ENCODE results near the gene ESR2.
A peak's percentile ranks its signal among the peaks of the same experiment; 100 is the strongest.
"Not testable (repeated sequence)": the region's sequence is repeated elsewhere in the genome, so short reads cannot be mapped to it uniquely, and the experiment has no call there.

The ESR2 gene

DNA sequence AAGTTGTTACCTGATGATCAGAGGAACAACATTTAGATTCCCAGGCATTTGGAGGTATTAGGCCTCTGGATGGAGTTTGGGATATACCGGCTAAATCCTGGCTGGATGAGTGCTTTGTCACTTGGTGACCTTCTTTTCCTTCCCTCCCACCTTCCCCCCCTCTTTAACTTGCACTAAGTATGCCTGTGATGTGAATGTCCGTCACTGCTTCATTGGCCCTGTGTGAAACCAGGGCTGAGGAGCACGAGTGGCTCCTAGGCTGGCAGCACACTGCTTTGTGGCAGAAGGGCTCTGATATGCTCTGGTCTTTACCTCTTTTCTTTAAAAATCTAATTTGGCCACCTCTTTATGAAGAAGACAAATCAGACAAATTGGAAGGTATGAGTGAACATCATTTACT is 95.7 kb downstream of the ESR2 start:
- no peak for DNase-seq (ENCODE audit: low read depth in 1 of 2, low spot score in 1 of 2)

- DNase-seq (ENCODE audit: low read depth in 1 of 2, low spot score in 1 of 2) = no peak
These were observed 96.2 kb downstream of the ESR2 start for GRCh38 chr14:64197996-64198395.

GRCh38 chr14:64196814-64197411 is 97.3 kb downstream of the ESR2 start:
- peak in 1 of 2 donors; percentile 10 for DNase-seq (ENCODE audit: low read depth in 1 of 2, low spot score in 1 of 2)

DNA sequence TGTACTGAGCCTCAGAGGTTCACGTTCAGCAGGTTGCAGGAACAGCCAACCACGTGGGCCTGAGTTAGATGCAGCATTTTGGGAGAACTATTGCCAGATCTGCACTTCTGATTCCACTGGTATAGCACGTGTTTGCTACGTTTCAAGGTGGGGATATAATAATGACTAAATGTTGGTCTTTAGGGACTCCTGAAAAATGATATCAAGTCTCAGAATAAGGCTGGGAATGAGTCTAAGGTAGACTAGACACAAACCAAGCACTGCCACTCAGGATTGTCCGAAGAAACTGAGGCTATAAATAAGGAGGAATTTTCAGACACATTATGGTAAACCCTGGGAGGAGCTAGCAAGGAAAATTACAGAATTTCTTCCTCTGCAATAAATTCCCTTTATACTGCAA is 98.1 kb downstream of the ESR2 start:
- no peak for DNase-seq (ENCODE audit: low read depth in 1 of 2, low spot score in 1 of 2)

DNA sequence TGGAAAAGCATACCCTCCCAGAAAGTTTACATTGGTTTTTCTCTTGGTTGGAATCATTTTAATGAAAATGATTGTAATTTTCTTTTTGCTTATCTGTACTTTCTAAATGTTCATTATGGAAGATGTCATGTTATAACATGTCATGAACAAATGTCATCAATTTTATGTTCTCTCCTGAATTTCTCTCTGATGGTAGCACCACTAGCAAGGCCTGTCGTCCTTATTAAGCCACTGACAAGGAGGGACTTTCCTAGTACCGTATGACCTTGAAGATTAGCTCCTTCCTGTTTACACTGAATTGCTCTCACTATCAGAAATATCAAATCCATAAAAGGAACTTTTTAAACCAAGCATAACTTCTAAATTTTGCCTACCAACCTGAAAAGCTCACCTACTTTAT is 99.0 kb downstream of the ESR2 start:
- no peak for DNase-seq (ENCODE audit: low read depth in 1 of 2, low spot score in 1 of 2)

- DNase-seq (ENCODE audit: low read depth in 1 of 2, low spot score in 1 of 2) = no peak
These were observed 99.8 kb downstream of the ESR2 start for GRCh38 chr14:64194404-64194803.

GRCh38 chr14:64193821-64194220 is 100.3 kb downstream of the ESR2 start:
- DNase-seq (ENCODE audit: low read depth in 1 of 2, low spot score in 1 of 2) = no peak

GRCh38 chr14:64191756-64192155 is 102.4 kb downstream of the ESR2 start:
- DNase-seq (ENCODE audit: low read depth in 1 of 2, low spot score in 1 of 2) = no peak

- no peak for DNase-seq (ENCODE audit: low read depth in 1 of 2, low spot score in 1 of 2)
These were observed 103.1 kb downstream of the ESR2 start for GRCh38 chr14:64190974-64191502.

GRCh38 chr14:64187331-64187730 is 106.8 kb downstream of the ESR2 start:
- no peak for DNase-seq (ENCODE audit: low read depth in 1 of 2, low spot score in 1 of 2)

DNA sequence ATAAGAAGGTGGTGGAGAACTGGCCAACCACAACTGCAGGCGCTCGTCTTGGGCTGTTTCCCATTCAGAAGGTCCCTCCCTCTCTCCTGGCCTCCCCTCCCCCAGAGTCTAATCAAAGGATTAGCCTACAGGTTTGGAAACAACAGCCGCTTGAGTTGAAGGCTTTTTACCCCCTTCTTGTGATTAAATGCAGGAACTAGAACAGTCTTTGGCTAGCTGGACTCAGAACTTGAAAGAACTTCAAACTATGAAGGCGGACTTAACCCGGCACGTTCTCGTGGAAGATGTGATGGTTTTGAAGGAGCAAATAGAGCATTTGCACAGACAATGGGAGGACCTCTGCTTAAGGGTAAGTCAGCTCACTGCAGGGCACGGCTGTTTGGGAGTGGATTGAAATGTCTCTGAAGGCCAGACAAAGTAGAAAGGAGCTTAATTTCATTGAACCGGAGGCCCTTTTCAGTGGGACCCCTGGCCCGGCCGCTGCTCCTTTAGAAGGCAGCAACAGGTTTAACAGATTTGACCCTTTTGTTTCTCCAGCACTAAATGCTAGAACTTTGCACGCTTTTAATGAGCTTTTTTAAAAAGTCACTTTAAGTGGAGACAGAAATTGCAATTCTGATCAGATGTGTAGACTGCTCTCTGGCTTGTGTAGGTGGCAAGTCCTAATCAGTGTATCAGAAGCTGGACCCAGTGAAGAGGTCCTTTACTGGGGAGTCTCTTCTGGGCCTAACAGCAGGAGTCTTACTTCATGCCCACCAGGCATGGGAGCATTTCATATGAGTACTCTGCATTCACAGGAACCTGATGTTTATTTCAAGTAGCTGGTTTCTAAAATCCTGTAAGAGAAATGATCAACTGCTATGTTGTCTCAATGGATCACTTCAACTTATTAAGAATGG is 107.7 kb downstream of the ESR2 start:
- DNase-seq (ENCODE audit: low read depth in 1 of 2, low spot score in 1 of 2) = no peak

DNA sequence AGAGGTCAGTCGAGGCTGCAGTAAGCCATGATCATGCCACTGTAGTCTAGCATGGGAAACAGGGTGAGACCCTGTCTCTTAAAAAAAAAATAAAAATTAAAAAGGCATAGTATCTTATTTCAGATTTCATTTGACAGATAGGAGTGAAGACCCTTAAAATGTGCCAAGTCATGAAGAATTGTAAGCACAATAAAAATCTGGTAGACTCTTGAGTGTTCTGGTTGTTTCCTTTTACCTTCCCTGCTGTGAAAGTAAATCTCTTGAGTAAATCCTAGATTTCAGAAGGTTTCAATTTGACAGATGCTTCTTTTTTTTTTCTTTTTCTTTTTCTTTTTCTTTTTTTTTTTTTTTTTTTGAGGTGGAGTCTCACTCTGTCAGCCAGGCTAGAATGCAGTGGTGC is 109.0 kb downstream of the ESR2 start:
- no peak for DNase-seq (ENCODE audit: low read depth in 1 of 2, low spot score in 1 of 2)

DNA sequence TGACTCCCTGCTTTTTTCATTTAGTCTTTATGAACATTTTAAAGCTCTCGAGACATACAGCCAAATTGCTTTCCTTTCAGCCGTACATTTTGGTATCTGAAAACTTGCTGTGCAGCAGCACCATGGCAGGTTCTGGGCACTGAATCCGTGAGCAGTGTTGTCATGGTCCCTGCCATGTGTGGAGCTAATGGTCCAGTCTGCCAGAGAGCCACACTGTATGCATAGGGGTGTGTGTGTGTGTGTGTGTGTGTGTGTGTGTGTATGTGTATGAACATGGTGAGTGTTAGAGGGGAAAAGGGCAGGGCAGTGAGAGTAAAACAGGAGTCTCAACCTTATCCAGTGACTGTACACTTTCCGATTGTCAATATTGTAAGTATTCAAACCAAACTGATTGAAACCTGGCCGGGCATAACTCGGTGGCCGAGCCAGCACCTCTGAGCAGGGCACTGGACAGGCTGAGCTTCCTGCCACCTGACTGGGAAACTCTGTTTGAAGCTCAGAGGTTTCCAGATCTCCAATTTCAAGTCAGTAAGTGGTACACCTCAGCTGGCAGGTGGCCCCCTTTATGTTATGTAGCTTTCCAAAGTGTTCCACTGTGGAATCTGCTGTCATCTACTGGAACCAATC is 110.0 kb downstream of the ESR2 start:
- DNase-seq (ENCODE audit: low read depth in 1 of 2, low spot score in 1 of 2) = no peak

DNA sequence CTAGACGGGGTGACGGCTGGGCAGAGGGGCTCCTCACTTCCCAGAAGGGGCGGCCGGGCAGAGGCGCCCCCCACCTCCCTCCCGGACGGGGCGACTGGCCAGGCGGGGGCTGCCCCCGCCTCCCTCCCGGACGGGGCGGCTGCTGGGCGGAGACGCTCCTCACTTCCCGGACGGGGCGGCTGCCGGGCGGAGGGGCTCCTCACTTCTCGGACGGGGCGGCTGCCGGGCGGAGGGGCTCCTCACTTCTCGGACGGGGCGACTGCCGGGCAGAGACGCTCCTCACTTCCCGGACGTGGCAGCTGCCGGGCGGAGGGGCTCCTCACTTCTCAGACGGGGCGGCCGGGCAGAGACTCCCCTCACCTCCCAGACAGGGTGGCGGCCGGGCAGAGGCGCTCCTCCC is 111.3 kb downstream of the ESR2 start:
- DNase-seq (ENCODE audit: low read depth in 1 of 2, low spot score in 1 of 2) = not testable (repeated sequence)

- DNase-seq (ENCODE audit: low read depth in 1 of 2, low spot score in 1 of 2) = no peak
These were observed 115.4 kb downstream of the ESR2 start for GRCh38 chr14:64178814-64179213.

DNA sequence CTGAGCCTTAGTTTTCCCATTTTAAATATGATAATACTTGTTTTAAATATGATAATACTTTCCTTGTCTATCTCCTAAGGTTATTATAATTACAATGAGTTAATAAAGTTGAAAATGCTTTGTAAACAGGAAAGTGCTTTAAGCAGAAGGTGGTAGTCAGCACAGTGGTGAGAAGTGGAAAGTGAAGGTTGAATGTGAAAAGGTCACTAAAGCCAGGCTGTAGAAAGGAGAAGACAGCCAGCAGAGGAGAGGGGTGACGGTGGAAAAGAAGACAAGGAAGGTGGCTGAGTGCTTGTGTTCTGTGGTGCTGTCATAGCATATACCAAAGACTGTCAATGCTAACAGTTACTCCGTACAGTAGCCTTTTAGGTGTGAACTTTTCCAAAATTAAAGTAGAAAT is 117.8 kb downstream of the ESR2 start:
- DNase-seq (ENCODE audit: low read depth in 1 of 2, low spot score in 1 of 2) = no peak

DNA sequence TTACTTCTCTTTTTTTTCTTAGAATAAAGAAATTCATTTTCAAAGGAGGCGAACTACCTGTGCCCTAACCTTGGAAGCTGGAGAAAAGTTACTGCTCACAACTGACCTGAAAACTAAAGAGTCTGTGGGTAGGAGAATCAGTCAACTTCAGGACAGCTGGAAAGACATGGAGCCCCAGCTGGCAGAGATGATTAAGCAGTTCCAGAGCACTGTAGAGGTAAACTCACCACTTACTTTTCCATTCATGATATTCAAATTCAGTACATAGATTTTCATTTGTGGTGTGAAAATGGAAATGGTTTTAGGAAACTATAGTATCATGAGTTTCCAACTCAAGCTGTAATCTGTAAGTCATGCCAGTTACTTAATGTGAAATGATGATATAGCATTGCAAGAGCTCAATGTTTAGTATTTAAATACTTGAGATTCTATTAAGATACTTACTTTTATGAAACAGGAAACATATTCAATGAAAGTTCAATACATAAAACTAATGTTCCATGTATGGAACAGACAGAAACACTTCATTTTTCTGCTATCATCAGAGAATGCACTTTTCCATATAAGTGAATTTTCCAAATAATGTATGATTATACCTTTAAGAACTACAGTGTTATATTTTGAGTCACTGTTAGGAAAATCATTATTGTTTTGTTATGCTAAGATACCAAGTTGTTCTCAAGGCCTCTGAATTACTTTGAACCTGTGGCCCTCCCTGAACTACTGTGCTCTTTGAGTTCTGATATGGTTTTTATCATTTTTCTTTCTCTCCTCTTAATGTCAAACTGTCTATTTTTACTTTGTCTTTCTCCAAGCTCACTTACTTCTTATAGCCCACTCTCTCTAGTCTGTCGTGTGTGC is 119.0 kb downstream of the ESR2 start:
- DNase-seq (ENCODE audit: low read depth in 1 of 2, low spot score in 1 of 2) = no peak

- DNase-seq (ENCODE audit: low read depth in 1 of 2, low spot score in 1 of 2) = no peak
These were observed 124.0 kb downstream of the ESR2 start for GRCh38 chr14:64170181-64170580.

- no peak for DNase-seq (ENCODE audit: low read depth in 1 of 2, low spot score in 1 of 2)
These were observed 134.6 kb downstream of the ESR2 start for GRCh38 chr14:64159588-64159987.

DNA sequence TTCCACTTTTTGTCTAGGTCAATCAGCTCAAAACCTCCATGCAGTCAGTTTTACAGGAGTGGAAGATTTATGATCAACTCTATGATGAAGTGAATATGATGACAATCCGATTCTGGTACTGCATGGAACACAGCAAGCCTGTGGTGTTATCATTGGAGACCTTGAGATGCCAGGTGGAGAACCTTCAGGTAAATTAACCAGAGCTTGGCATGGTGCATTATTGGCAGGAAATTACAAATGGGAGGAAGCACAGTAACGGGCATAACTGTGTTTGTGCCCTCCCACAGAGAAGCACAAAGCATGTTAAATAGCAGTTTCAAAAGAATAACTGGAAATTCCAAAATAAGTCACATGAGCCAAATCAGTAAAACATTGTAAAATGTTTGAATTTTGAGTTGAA is 135.6 kb downstream of the ESR2 start:
- DNase-seq (ENCODE audit: low read depth in 1 of 2, low spot score in 1 of 2) = no peak

- no peak for DNase-seq (ENCODE audit: low read depth in 1 of 2, low spot score in 1 of 2)
These were observed 144.2 kb downstream of the ESR2 start for GRCh38 chr14:64149921-64150320.
